NCI-H748 (cell line): ENCODE measurements around the gene LYRM4.

Source experiments
- DNase-seq: peaks from one replicate; lab custom pipeline; 2025; ENCODE audit not compliant: unreplicated experiment; lab: John Stamatoyannopoulos, UW

The LYRM4 gene

DNA sequence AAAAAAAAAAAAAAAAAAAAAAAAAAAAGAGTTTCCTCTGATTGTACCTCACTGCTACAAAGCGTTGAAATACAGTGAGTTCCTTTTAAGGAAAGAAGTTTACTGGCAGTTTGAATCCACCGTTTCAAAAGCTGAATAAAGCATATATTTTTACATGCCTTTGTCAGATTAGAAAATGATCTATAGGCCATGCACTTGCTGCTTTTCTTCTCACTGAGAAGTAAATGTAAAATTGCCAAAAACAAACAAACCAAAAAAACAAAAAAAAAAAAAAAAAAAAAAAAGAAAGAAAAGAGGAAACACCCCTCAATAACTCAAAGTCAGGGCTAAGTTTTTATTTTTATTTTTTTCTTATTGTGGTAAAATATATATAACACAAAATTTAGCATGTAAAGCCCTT, 81.9 kb downstream of the LYRM4 start:
- DNase-seq = no peak

GRCh38 chr6:5175635-5176034, 85.1 kb downstream of the LYRM4 start:
- DNase-seq = no peak

- peak; percentile 41 for DNase-seq
Measured at GRCh38 chr6:5174756-5175549, 85.8 kb downstream of the LYRM4 start.

GRCh38 chr6:5174244-5174643, 86.5 kb downstream of the LYRM4 start:
- peak; percentile 19 for DNase-seq

DNA sequence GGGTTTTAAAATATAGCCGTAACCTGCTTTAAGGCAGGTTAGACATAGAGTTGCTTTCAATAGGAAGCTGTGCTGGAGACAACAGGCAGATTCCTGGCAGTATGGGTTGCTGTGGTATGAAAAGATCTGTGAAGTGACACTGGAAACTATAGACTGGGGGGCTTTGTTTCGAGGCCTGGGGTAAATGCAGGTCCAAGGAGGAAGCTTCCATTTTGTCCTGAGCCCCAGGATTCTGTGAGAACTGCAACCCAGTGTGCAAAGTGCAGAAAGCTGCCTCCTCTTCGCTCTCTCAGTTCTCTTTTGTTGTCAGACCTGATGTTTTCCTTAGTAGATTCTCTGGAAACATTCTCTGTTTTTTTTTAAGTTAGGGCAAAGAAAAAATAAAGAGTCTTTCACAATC, 86.9 kb downstream of the LYRM4 start:
- no peak for DNase-seq

DNA sequence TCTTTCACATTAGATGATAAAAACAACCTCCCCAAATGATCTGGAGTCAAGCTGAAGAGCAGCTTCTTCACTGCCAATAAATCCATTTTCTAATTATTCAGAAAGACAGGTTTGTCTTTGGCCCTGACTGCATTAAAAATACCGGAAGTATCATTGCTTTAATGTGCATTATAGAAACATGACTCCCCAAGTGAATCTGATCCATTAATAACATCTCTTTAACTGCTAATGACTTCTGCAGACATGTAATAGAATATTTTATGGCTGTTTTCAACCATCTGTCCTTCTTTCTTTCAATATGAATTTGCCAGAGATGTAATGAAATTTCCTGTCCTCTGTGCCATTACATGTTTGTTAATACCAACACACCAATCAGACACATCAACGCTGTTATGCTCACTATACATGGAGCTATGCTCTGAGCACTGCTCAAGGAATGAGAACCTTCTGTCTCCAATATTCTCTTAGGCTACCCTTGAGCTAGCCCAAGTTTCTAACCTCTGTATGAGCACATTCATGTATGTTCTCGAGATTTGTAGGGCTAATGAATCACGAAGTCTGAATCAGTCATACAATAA, 87.8 kb downstream of the LYRM4 start:
- peak; percentile 71 for DNase-seq

DNA sequence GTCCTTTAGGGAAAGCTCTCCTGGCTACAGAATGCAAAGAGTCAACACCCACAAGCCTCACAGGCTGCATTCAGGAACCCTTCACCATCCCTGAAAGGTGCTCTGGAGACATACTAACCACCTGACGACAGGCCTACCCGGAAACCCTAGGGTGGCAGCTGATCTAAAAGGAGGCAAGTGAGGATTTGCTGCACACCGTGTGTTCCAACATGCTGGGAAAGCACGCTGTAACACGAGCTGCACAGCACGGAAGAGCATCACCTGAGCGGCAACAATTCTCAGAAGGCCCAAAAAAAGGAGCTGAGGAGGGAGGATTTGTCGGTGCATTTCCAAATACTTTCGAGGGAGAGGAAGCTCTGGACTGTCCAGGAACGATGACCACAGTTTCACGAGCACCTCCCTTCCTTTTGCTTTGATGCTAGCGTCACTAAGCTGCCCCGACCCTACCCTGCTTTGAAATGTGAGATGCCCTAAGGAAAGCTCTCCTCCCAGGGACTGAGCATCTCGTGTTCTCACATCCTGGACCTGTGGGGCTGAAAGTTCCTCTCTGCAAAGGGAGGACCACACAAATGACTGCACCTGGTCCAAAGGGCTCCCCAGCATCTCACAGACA, 88.6 kb downstream of the LYRM4 start:
- DNase-seq = peak; percentile 73

DNA sequence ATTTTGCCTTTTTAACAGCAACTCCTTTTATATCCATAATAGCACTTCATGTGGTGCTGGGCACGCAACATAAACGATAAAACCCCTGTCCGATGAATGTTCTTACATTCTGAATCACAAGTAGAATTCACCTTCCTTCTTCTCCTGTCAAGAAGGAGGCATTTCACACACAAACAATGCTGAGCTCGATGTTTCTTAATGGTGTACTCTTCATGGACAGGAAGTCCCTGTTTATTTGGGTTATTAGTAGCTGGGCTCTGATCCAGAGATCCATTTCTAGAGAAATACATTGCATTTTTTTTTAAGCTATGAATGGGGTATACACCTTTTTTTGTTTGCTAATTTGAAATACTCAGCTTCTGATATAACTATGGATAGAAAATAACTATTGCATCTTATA, 93.2 kb downstream of the LYRM4 start:
- peak; percentile 32 for DNase-seq

GRCh38 chr6:5164092-5164491, 96.7 kb downstream of the LYRM4 start:
- DNase-seq = no peak

GRCh38 chr6:5163247-5163646, 97.5 kb downstream of the LYRM4 start:
- DNase-seq = no peak

DNA sequence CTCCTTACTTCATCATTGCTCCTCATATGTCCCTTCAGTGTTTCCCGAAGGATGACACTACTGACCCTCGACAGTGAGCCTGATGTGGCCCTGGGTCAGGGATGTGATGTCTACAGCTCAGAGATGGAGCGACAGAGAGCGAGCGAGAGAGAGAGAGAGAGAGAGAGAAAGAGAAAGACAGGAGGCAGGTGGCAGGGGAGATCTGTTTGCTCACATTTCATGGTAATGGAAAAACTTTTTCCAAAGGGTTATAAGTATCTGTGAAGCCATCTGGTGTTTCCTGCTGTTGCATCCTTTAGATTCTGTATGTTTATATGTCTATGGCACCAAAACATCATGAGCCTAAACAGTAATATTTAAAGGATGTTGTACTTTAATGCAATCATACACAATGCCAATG, 98.4 kb downstream of the LYRM4 start:
- no peak for DNase-seq

- no peak for DNase-seq
Measured at GRCh38 chr6:5160206-5160605, 100.5 kb downstream of the LYRM4 start.

GRCh38 chr6:5159162-5159561, 101.6 kb downstream of the LYRM4 start:
- DNase-seq = peak; percentile 56

DNA sequence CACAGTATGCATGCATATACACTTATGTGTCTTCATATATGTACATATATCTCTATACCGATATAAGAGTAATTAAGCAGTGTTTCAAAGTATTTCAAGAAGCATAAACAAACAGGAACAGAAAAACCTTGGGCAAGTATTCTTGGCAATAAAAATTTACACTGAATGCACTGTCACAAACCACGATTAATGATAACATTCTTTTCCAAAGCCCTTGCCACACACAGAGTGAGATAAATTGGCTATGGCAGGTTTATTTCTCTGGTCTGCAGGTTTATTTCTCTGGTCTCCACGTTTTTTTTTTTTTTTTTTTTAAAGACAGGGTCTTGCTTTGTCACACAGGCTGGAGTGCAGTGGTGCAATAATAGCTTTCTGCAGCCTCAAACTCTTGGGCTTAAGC, 102.6 kb downstream of the LYRM4 start:
- no peak for DNase-seq

- DNase-seq = no peak
Measured at GRCh38 chr6:5157621-5158138, 103.1 kb downstream of the LYRM4 start.

DNA sequence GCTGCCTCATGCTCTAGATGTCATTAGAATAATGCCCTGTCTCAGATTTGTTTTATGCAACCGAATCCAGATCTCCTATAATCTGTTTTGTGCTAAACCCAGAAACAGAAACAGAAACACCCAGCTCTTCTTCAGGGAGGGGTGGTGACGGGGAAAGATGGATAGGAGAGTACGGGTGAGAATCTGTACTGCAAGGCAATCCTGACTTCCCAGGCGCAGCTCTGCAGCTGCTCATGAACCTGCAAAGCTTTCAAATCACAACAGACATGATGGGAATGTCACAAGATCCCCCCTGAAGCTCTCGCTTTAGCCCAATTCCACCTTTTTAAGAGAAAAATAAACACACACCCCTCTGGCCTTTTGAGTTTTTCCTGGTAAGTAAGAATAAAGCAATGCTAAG, 104.1 kb downstream of the LYRM4 start:
- no peak for DNase-seq

DNA sequence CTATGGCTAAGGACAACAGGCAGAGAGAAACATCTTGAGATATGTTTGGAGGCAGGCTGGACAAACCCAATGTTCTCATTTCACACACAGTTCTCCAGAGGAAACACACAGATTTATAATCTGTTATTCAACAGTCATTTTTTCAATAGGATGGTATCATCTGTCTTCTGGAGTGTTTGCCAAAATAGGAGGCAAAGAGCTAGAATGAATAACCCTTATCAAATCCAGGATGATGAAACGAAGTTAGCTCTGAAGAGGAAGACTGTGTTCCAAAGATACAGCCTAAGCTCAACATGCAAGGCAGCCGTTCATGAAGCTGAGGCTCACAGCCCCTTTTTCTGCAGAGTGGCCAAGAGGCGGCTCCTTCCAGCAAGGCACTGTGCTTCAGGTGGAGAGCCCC, 104.8 kb downstream of the LYRM4 start:
- DNase-seq = no peak

GRCh38 chr6:5153186-5153585, 107.6 kb downstream of the LYRM4 start:
- no peak for DNase-seq

DNA sequence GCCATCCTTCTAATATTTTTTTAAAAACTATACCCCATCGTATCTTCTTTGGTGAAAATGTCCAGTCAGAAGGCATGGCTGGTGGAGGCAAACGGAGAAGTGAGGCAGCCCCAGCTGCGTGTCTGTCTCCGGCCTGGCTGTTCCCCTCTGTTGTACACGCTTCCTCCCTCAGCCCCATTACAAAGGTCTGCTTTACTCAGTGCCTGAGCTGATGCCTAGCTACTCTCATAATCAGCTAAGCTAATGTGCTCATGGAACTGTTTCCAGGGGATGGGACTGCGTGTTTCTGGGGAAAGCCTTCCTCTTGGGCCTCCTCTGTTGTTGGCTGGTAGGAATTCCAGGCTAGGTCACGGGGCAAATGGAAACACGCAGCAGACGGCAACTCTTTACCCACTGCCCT, 108.3 kb downstream of the LYRM4 start:
- no peak for DNase-seq

GRCh38 chr6:5151955-5152401, 108.8 kb downstream of the LYRM4 start:
- DNase-seq = no peak

DNA sequence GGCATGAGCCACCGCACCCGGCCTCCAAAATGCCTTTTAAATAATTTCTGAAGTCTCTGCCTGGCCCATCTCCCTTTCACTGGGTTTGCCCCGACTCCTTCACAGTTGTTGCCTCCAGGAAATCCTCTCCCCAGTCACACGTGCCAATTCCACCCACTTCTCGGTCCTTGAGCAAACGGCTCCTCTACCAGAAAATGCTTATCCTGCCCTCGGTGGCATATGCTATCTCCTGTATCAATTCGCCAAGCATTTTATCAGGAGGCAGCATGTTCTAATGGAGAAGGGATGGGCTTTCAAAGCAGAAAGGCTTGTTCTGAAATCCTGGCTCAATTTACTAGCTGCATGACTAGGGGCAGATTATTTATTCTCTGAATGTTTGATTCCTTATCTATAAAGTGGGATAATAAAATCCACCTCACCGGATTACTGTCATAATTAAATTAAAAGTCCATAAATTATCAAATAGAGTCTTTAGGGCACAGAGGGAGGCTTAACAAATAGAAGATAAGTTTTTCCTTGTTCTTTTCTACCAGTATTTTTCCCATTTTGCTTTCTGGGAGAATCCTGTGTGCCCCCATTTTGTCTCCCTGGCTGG, 109.3 kb downstream of the LYRM4 start:
- no peak for DNase-seq
